ENCODE measurements around the gene TGFB1I1.
"Not testable (repeated sequence)": the region's sequence is repeated elsewhere in the genome, so short reads cannot be mapped to it uniquely, and the experiment has no call there.

The TGFB1I1 gene

DNA sequence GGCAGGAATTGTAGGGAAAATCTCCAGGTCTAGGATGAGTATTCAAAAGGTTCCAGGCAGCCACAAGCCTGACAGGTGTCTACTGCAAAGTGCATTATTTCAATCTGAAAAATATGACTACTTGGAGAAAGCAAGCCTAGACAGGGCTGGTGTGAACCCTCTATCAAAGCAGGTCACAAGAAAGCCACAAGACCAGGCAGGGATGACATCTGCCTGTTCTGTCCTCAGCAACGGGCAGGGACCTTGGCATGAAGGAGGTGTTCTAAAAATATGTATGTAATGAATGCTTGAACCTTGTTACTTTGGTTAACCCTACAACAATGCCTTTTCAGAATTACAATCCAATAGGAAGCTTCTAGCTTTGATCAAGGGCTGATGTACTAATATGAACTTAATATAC lies 42.6 kb upstream of the TGFB1I1 start:
- no peak for DNase-seq (ENCODE audit: low read depth)
- H3K4me3 ChIP-seq (ENCODE audit: low read depth, low read length), result no peak overlapping the region
- TF ChIP-seq, protein P1, sequence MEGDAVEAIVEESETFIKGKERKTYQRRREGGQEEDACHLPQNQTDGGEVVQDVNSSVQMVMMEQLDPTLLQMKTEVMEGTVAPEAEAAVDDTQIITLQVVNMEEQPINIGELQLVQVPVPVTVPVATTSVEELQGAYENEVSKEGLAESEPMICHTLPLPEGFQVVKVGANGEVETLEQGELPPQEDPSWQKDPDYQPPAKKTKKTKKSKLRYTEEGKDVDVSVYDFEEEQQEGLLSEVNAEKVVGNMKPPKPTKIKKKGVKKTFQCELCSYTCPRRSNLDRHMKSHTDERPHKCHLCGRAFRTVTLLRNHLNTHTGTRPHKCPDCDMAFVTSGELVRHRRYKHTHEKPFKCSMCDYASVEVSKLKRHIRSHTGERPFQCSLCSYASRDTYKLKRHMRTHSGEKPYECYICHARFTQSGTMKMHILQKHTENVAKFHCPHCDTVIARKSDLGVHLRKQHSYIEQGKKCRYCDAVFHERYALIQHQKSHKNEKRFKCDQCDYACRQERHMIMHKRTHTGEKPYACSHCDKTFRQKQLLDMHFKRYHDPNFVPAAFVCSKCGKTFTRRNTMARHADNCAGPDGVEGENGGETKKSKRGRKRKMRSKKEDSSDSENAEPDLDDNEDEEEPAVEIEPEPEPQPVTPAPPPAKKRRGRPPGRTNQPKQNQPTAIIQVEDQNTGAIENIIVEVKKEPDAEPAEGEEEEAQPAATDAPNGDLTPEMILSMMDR (IDR thresholded peaks at IDR 0.05; ENCODE audit: insufficient read depth, low read depth, low read length, missing control alignments), result no peak

DNA sequence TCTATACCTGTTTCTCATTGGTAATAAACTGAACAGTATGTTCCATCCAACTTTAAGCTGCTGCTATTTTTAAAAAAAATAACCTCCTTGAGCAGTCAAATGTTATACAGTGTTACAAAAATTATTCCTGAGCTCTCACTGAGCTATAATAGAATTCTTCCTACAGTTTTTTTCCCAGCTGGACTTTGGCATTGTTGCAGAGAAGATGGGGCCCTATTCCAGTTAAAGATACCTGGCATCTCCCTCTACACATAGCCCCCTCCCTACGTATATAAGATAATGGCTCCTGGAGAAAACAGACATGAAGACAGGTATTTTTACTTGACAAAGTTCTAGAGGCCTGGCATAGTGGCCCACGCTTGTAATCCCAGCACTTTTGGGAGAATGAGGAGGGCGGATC lies 42.2 kb upstream of the TGFB1I1 start:
- no peak for DNase-seq (ENCODE audit: low read depth)
- TF ChIP-seq, protein P1 (IDR thresholded peaks at IDR 0.05; ENCODE audit: insufficient read depth, low read depth, low read length, missing control alignments), result no peak
- H3K4me3 ChIP-seq (ENCODE audit: low read depth, low read length), result no peak overlapping the region

DNA sequence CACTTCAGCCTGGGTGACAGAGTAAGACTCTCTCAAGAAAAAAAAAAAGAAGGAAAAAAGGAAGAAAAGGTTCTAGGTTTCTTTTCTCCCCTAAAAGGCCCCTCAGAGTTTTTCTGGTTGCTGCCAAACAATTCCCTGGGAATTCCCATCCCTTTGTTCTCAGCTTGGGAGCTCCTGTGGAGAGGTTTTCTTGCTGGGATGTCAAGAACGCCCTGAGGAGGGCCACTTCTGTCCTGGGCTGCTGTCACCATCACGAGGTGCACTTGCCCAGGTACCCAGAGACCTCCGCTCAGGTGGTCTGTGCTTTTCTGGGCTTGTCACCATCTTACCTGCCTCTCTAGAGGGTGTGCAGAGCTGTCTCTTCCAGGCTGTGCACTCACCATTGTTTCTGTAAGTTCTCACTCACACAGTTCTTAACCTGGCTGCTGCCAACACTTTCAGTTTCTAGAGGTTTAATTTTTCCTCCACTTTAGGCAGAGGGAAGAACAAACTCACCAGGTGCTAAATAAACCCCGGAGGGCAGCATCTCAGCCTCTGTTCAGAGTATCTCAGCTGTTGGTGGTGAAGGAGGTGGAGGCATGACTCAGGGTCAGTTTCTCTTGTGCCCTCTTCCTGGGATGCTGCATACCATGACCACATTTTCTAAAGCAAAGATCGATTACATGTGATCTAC lies 41.4 kb upstream of the TGFB1I1 start:
- DNase-seq (ENCODE audit: low read depth), result no peak
- H3K4me3 ChIP-seq (ENCODE audit: low read depth, low read length), result no peak overlapping the region
- TF ChIP-seq, protein P1 (IDR thresholded peaks at IDR 0.05; ENCODE audit: insufficient read depth, low read depth, low read length, missing control alignments), result no peak

DNA sequence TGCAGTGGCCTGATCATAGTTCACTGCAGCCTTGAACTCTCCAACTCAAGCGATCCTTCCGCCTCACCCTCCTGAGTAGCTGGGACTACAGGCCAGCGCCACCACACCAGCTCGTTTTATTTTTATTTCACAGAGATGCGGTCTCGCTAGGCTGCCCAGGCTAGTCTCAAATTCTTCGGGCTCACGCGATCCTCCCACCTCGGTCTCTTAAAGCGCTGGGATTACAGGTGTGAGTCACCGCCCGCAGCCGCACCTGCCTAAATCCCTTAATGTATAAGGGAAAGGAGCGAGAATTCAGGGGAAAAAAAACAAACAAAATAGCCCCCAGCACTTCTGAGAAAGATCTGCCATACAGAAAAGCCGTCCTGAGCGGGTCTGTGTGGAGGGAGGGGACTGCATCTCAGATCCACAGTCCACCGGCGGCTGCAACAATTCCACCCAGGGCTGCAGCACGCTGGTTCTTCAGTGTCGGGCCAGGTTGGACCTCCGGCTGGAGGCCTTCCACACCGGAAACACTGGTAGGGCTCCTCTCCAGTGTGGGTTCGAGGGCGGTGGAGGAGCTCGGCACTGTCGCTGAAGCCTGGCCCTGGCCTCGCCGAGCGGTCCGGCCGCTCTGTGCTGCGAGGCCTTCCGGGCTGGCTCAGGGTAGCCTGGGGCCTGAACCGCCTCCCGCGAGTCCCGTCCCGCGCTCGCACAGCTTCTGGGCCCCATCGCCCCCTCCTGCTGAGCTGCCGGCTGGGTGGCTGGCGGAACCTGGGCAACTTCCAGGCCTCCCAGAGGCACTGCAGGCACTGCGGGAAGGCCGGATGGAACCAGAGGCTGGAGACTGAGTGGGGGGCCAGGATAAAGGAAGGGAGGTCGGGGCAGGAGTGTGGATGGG lies 36.4 kb upstream of the TGFB1I1 start:
- TF ChIP-seq, protein P1 (IDR thresholded peaks at IDR 0.05; ENCODE audit: insufficient read depth, low read depth, low read length, missing control alignments), result no peak
- no peak overlapping the region for H3K4me3 ChIP-seq (ENCODE audit: low read depth, low read length)
- DNase-seq (ENCODE audit: low read depth), result no peak

DNA sequence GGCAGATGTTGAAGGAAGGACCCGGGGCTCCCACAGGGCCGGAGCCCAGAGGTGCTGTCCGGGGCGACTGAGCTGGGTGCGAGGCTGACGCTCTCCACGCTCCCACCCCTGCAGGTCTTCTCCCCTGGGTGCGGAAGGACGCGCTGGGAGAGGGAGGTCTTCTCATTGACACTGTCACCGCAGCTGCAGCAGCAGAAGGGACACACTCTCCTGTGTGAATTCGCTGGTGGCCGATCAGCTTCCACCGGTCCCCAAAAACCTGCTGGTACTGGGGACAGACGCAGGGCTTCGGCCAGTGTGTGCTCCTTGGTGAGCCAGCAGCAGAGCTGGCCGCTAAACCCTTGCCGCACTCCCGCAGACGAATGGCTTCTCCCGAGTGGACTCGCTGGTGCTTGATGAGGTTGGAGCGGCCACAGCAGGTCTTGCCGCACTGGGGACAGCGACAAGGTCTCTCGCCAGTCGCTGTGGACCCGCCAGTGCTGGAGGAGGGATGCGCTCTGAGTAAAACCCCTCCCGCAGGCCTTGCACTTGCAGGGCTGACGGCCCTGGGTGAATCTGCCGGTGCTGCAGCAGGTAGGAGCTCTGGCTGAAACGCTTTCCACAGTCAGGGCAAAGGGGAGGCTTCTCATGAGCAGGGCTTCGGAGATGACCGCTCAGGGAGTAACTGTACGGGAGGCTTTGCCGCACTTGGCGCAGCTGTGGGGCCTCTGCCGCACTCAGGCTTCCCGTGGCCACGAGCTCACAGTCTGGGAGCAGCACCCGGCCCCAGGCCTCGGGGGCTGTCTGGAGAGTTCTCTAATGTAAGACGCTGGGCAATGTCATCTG lies 35.5 kb upstream of the TGFB1I1 start:
- no peak overlapping the region for H3K4me3 ChIP-seq (ENCODE audit: low read depth, low read length)

DNA sequence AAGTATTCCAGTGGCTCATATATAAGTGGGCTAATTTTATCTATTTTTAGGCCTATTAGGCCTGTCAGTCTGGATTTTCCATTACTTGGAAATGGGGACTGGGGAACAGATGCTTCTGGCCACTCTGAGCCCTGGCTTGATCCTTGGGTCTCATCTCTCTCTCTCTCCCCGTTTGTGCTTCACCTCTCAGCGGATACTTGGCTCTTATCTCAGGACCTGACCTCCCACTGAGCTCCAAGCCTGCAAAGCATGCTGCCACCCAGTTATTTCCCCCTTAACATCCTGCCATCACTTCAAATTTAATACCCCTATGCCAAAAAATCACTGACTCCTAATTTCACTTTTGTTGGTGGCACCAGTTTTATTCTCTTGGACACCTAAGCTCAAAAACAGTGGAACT lies 33.5 kb upstream of the TGFB1I1 start:
- DNase-seq (ENCODE audit: low read depth), result no peak
- TF ChIP-seq, protein P1 (IDR thresholded peaks at IDR 0.05; ENCODE audit: insufficient read depth, low read depth, low read length, missing control alignments), result no peak
- no peak overlapping the region for H3K4me3 ChIP-seq (ENCODE audit: low read depth, low read length)

More for the DNA sequence above, 35.5 kb upstream of the TGFB1I1 start:
- TF ChIP-seq, protein P1 (IDR thresholded peaks at IDR 0.05; ENCODE audit: insufficient read depth, low read depth, low read length, missing control alignments), result no peak
- no peak for DNase-seq (ENCODE audit: low read depth)

DNA sequence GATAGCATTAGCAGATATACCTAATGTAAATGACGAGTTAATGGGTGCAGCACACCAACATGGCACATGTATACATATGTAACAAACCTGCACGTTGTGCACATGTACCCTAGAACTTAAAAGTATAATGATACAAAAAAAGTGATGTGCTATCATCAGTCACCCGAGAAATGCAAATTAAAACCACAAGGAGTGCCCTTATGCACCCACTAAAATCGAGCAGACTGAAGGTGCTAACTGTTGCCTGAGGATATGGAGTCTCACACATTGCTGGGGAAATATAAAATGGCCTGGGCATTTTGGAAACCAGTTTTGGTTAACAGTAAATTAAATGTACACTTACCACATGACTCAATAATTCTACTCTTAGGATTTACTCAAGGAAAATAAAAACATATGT lies 32.9 kb upstream of the TGFB1I1 start:
- DNase-seq (ENCODE audit: low read depth); H3K4me3 ChIP-seq (ENCODE audit: low read depth, low read length): not testable (repeated sequence)

All from GM12865 (cell line).